Endothelial cell of umbilical vein (primary cell): ENCODE measurements around the gene VCPKMT. TPM values are rescaled to one million over a fixed set of nuclear protein-coding genes. Genes with fewer than 3 reads are reported as not detected.

Experiments
- BruUV-seq: library from RNA; stranded (reverse); fragments of 400-500 nt; replicated peaks from 2 replicates; lab custom pipeline; 2021; lab: Mats Ljungman, UMichigan
- CTCF ChIA-PET: fragments of 300-600, 350-600 bp; sonication (Branson Sonifier 250); formaldehyde crosslinking; loops from one replicate; lab custom pipeline; 2021; ENCODE audit warnings: antibody characterized with exemption, inconsistent platforms; lab: Charles Lee
- POLR2A ChIA-PET: fragments of 300-600, 350-600 bp; sonication (Branson Sonifier 250); formaldehyde crosslinking; loops from one replicate; lab custom pipeline; 2021; ENCODE audit warnings: antibody characterized with exemption, inconsistent platforms; lab: Charles Lee
- DNase-seq: peaks from one replicate; pipeline ENCODE4 v3.0.0-alpha.2; 2011; ENCODE audit warnings: low read depth, low spot score
- FAIRE-seq: peaks from 2 replicates; lab custom pipeline; 2011; peaks lifted over from hg19 to GRCh38; lab: Jason Lieb, UNC
- H2AFZ ChIP-seq: 2 replicates; pipeline ENCODE4 v1.6.0; 2012; ENCODE audit warnings: low read depth, low read length, control low read depth, inconsistent platforms
- H3K27ac ChIP-seq: 2 replicates; pipeline ENCODE4 v1.5.1; 2011; ENCODE audit warnings: low read depth, mild to moderate bottlenecking, control low read depth, low read length, moderate library complexity; ENCODE audit not compliant: insufficient read depth
- H3K27me3 ChIP-seq, 2 experiments: 2 replicates each; pipeline versions ENCODE4 v1.6.0 to v1.6.1; 2011; ENCODE audit warnings: low read length in 2 of 2, mixed read lengths in 1 of 2; ENCODE audit not compliant: control insufficient read depth in 2 of 2, insufficient read depth in 2 of 2
- H3K36me3 ChIP-seq, 2 experiments: 2 replicates in 1 of 2; 3 replicates in 1 of 2; pipeline ENCODE4 v1.5.1; 2011; ENCODE audit warnings: low read length in 2 of 2, mild to moderate bottlenecking in 1 of 2, moderate library complexity in 1 of 2; ENCODE audit not compliant: control insufficient read depth in 2 of 2, insufficient read depth in 2 of 2; ENCODE audit errors: extremely low read depth in 1 of 2
- H3K4me1 ChIP-seq: 3 replicates; pipeline ENCODE4 v1.5.1; 2011; ENCODE audit warnings: mild to moderate bottlenecking, low read length; ENCODE audit not compliant: control insufficient read depth, insufficient read depth; ENCODE audit errors: extremely low read depth
- H3K4me2 ChIP-seq: 2 replicates; pipeline ENCODE4 v1.6.1; 2011; ENCODE audit warnings: low read length, control low read depth, mixed read lengths; ENCODE audit not compliant: insufficient read depth
- H3K4me3 ChIP-seq, 3 experiments: fragments of 200-600 bp in 1 of 3; sonication (generic), shearing (Covaris generic) in 1 of 3; replicated peaks in 1 of 3; 2 replicates each; pipeline ENCODE4 v1.5.1; 2011 to 2016; ENCODE audit warnings: control low read depth in 3 of 3, low read length in 3 of 3, mild to moderate bottlenecking in 2 of 3, inconsistent platforms in 1 of 3, low read depth in 1 of 3, moderate library complexity in 1 of 3; ENCODE audit not compliant: insufficient read depth in 1 of 3
- H3K79me2 ChIP-seq: 2 replicates; pipeline ENCODE4 v1.6.0; 2012; ENCODE audit warnings: low read length, inconsistent platforms; ENCODE audit not compliant: control insufficient read depth, insufficient read depth
- H3K9ac ChIP-seq: replicated peaks from 2 replicates; pipeline ENCODE3; 2011; ENCODE audit warnings: low read length, control low read depth; ENCODE audit not compliant: insufficient read depth; ENCODE audit errors: extremely low read depth
- H3K9me1 ChIP-seq: replicated peaks from 3 replicates; pipeline ENCODE4 v1.6.0; 2011; ENCODE audit warnings: mild to moderate bottlenecking, low read length; ENCODE audit not compliant: control insufficient read depth, insufficient read depth; ENCODE audit errors: extremely low read depth
- H3K9me3 ChIP-seq: replicated peaks from 2 replicates; pipeline ENCODE4 v1.5.1; 2012; ENCODE audit warnings: low read length, inconsistent platforms; ENCODE audit not compliant: control insufficient read depth, insufficient read depth
- H4K20me1 ChIP-seq: replicated peaks from 2 replicates; pipeline ENCODE3; 2011; ENCODE audit warnings: mild to moderate bottlenecking, low read length; ENCODE audit not compliant: control insufficient read depth, insufficient read depth; ENCODE audit errors: extremely low read depth
- EZH2 ChIP-seq: IDR thresholded peaks from 2 replicates; pipeline ENCODE4 v1.6.1; 2012; ENCODE audit warnings: borderline replicate concordance, low read depth, mild to moderate bottlenecking, moderate library complexity, low read length, inconsistent platforms; ENCODE audit not compliant: severe bottlenecking
- FOS ChIP-seq: IDR thresholded peaks from 2 replicates; pipeline ENCODE4 v1.6.1; 2011; ENCODE audit warnings: mild to moderate bottlenecking, low read length, moderate library complexity, borderline replicate concordance; ENCODE audit not compliant: insufficient read depth
- GATA2 ChIP-seq: IDR thresholded peaks from 2 replicates; pipeline ENCODE4 v1.7.0; 2011; ENCODE audit warnings: low read depth, mild to moderate bottlenecking, moderate library complexity, mixed read lengths, low read length; ENCODE audit not compliant: insufficient read length, insufficient read depth
- MYC ChIP-seq: IDR thresholded peaks from one replicate; pipeline ENCODE4 v1.6.1; 2011; ENCODE audit warnings: mild to moderate bottlenecking, low read depth, low read length
- POLR2A ChIP-seq: IDR thresholded peaks from 2 replicates; pipeline ENCODE4 v1.6.1; 2012; ENCODE audit warnings: low read depth, mild to moderate bottlenecking, control low read depth, low read length
- dilution Hi-C: fragments of 300-500 bp; cut with MboI; formaldehyde crosslinking; loops from one replicate; pipeline ENCODE4 v1.15.0; 2019; ENCODE audit warnings: low sequenced_read_pairs; ENCODE audit not compliant: extremely low pct_ligation_motif_present
- intact Hi-C: fragments of 100-400 bp; cut with micrococcal nuclease; formaldehyde crosslinking; loops from one replicate; pipeline ENCODE4 v1.10.0; 2022
- polyA plus RNA-seq, 4 experiments: library from polyadenylated mRNA; depleted of rRNA in 3 of 4; stranded (reverse) in 3 of 4; unstranded in 1 of 4; fragments of >200 nt; gene quantifications; 2 replicates each; pipeline versions ENCODE4 v1.2.1 to v1.2.3, GENCODE V29; 2011 to 2012; ENCODE audit warnings: missing spikeins in 1 of 4
- small RNA-seq: library from RNA; depleted of rRNA; stranded (forward); fragments of <200 nt; gene quantifications from one replicate; pipeline ENCODE3, GENCODE V24; 2012; ENCODE audit warnings: low replicate concordance, low read depth; ENCODE audit not compliant: insufficient read depth, insufficient read length
- total RNA-seq: library from RNA; stranded (reverse); gene quantifications from 2 replicates; pipeline ENCODE4 v1.2.3, GENCODE V29; 2021
- TF ChIP-seq, protein P1 (sequence below), 2 donors: IDR thresholded peaks; 1 replicate in 1 of 2; 2 replicates in 1 of 2; pipeline ENCODE4 v1.5.1; 2011; ENCODE audit warnings: low read length in 2 of 2, mild to moderate bottlenecking in 2 of 2, moderate library complexity in 2 of 2, control low read depth in 1 of 2, inconsistent platforms in 1 of 2, low read depth in 1 of 2; ENCODE audit not compliant: insufficient read depth in 1 of 2; ENCODE audit errors: extremely low read depth in 1 of 2
- TF ChIP-seq, protein P2 (sequence below): IDR thresholded peaks from 2 replicates; pipeline ENCODE4 v1.6.1; 2011; ENCODE audit not compliant: insufficient read depth, insufficient read length

Gene VCPKMT
- total and polyA plus RNA-seq, 2 donors (not counting 3 experiments of a cell fraction or from before 2014, with no cell fraction given): 3.5 to 9.2 TPM

- TF ChIP-seq EZH2: no peak
- TF ChIP-seq, protein P1, sequence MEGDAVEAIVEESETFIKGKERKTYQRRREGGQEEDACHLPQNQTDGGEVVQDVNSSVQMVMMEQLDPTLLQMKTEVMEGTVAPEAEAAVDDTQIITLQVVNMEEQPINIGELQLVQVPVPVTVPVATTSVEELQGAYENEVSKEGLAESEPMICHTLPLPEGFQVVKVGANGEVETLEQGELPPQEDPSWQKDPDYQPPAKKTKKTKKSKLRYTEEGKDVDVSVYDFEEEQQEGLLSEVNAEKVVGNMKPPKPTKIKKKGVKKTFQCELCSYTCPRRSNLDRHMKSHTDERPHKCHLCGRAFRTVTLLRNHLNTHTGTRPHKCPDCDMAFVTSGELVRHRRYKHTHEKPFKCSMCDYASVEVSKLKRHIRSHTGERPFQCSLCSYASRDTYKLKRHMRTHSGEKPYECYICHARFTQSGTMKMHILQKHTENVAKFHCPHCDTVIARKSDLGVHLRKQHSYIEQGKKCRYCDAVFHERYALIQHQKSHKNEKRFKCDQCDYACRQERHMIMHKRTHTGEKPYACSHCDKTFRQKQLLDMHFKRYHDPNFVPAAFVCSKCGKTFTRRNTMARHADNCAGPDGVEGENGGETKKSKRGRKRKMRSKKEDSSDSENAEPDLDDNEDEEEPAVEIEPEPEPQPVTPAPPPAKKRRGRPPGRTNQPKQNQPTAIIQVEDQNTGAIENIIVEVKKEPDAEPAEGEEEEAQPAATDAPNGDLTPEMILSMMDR (IDR thresholded peaks at IDR 0.05; ENCODE audit: extremely low read depth in 1 of 2, insufficient read depth in 1 of 2, low read depth in 1 of 2, low read length in 2 of 2): no peak
- TF ChIP-seq GATA2: no peak
- TF ChIP-seq, protein P2, sequence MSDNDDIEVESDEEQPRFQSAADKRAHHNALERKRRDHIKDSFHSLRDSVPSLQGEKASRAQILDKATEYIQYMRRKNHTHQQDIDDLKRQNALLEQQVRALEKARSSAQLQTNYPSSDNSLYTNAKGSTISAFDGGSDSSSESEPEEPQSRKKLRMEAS: no peak
- TF ChIP-seq MYC: no peak
- TF ChIP-seq FOS: no peak
- TF ChIP-seq POLR2A: no peak
- no peak overlapping the region for H3K4me3 ChIP-seq
- intact Hi-C loops: loop anchor here (2.0 kb wide), 2 partner anchors 59 to 87 kb away; no protein-coding TSS in a partner anchor
- no TSS peak for BruUV-seq
- no peaks in the 10 kb centered on the region for H3K36me3 ChIP-seq
- no peaks in the 10 kb centered on the region for H3K79me2 ChIP-seq
- peak overlapping the region; percentile 88 for H3K27ac ChIP-seq
- POLR2A ChIA-PET: interaction anchor here (0.6 kb wide), 1 partner anchor 154 kb away, joined by 4 read pairs; no protein-coding TSS in a partner anchor
- peak overlapping the region; percentile 88 for H2AFZ ChIP-seq
- dilution Hi-C loops: no loop called here
- peaks cover 31% of the 10 kb centered on the region for H3K4me1 ChIP-seq
- FAIRE-seq (no peak), DNase-seq (no peak)
- peak overlapping the region; percentile 66 for H3K9ac ChIP-seq
- no peaks in the 10 kb centered on the region for H3K9me1 ChIP-seq
- no peaks in the 10 kb centered on the region for H3K9me3 ChIP-seq
- CTCF ChIA-PET: interaction anchor here (0.9 to 3.5 kb wide), 15 partner anchors 10 to 198 kb away, joined by 3 to 25 read pairs (median 7); partner anchors contain the start of gene ARF6
- peak overlapping the region; percentile 42 for H3K4me2 ChIP-seq
- no peaks in the 10 kb centered on the region for H3K27me3 ChIP-seq
- H4K20me1 ChIP-seq: no peaks in the 10 kb centered on the region
Observed at GRCh38 chr14:50059763-50060616, 56.4 kb downstream of the VCPKMT start.

Small RNA genes lying within 50 kb of the gene (small RNA-seq; reads per million reads assigned to genes)
- not detected for gene RF00019

Other genes with a start within 250 kb of the VCPKMT start
- 73.2 and 73.6 TPM in 2 replicates for gene ARF6, start 223.5 kb downstream of the VCPKMT start, total RNA-seq
- gene ARF6, start 223.5 kb downstream of the VCPKMT start, polyA plus RNA-seq: 19.3 and 21.7 TPM in 2 replicates
- 21.3 and 23.7 TPM in 2 replicates for gene SOS2, start 115.0 kb upstream of the VCPKMT start, total RNA-seq
- gene SOS2, start 115.0 kb upstream of the VCPKMT start, polyA plus RNA-seq: 6.2 and 6.7 TPM in 2 replicates
- gene L2HGDH, start 195.7 kb upstream of the VCPKMT start, total RNA-seq: 5.3 and 5.4 TPM in 2 replicates
- gene L2HGDH, start 195.7 kb upstream of the VCPKMT start, polyA plus RNA-seq: 2.1 and 2.5 TPM in 2 replicates
- gene DMAC2L, start 195.8 kb upstream of the VCPKMT start, total RNA-seq: 7.9 and 13.9 TPM in 2 replicates
- 16.1 and 19.2 TPM in 2 replicates for gene DMAC2L, start 195.8 kb upstream of the VCPKMT start, polyA plus RNA-seq